Liver (tissue), 9 donors: Measurements from ENCODE around the gene DLX6. TPM values are rescaled to one million over a fixed set of nuclear protein-coding genes. Genes with fewer than 3 reads are reported as not detected.

ENCODE experiments used
- DNase-seq: peaks from one replicate; pipeline ENCODE4 v3.0.0-alpha.2; 2017; ENCODE audit warnings: low spot score
- H3K27ac ChIP-seq, 2 donors: one replicate each; pipeline ENCODE4 v1.7.0; 2013; ENCODE audit warnings: inconsistent platforms in 2 of 2, low read length in 2 of 2, control low read depth in 1 of 2, low read depth in 1 of 2, mild to moderate bottlenecking in 1 of 2
- H3K27me3 ChIP-seq, 4 donors: one replicate each; pipeline versions ENCODE4 v1.6.1 to v1.7.0; 2013; ENCODE audit warnings: low read length in 3 of 4, inconsistent platforms in 1 of 4, mild to moderate bottlenecking in 1 of 4, moderate library complexity in 1 of 4; ENCODE audit not compliant: control insufficient read depth in 4 of 4, insufficient read depth in 4 of 4
- H3K36me3 ChIP-seq, 4 donors: one replicate each; pipeline versions ENCODE4 v1.6.1 to v1.7.0; 2013; ENCODE audit warnings: low read length in 3 of 4, mild to moderate bottlenecking in 3 of 4, low read depth in 1 of 4, moderate library complexity in 1 of 4; ENCODE audit not compliant: control insufficient read depth in 4 of 4, insufficient read depth in 3 of 4
- H3K4me1 ChIP-seq, 4 donors: one replicate each; pipeline versions ENCODE4 v1.6.1 to v1.7.0; 2013; ENCODE audit warnings: low read length in 3 of 4, mild to moderate bottlenecking in 3 of 4, moderate library complexity in 1 of 4; ENCODE audit not compliant: control insufficient read depth in 4 of 4, insufficient read depth in 4 of 4
- H3K4me3 ChIP-seq, 3 donors: one replicate each; pipeline versions ENCODE4 v1.6.1 to v1.7.0; 2013; ENCODE audit warnings: low read length in 3 of 3, control low read depth in 1 of 3, low read depth in 1 of 3, mild to moderate bottlenecking in 1 of 3
- H3K9ac ChIP-seq, 2 donors: one replicate each; pipeline ENCODE4 v1.7.0; 2013; ENCODE audit warnings: low read length in 2 of 2, mild to moderate bottlenecking in 2 of 2, moderate library complexity in 2 of 2, control low read depth in 1 of 2, low read depth in 1 of 2
- H3K9me3 ChIP-seq, 4 donors: one replicate each; pipeline versions ENCODE4 v1.6.1 to v1.7.0; 2013; ENCODE audit warnings: low read length in 3 of 4; ENCODE audit not compliant: control insufficient read depth in 4 of 4
- ATF3 ChIP-seq: IDR thresholded peaks from 2 replicates; pipeline ENCODE4 v1.6.1; 2016; ENCODE audit warnings: antibody characterized with exemption
- CTCF ChIP-seq: fragments of 150-350 bp; IDR thresholded peaks from 2 replicates; pipeline ENCODE4 v1.5.1; 2017; ENCODE audit warnings: improper control_type of control experiment, low read depth, low read length; ENCODE audit not compliant: missing input control
- EGR1 ChIP-seq, 2 donors: IDR thresholded peaks; 2 replicates each; pipeline ENCODE4 v1.6.1; 2016 to 2018; ENCODE audit warnings: antibody characterized with exemption in 2 of 2, low read depth in 2 of 2
- FOXA1 ChIP-seq: IDR thresholded peaks from 2 replicates; pipeline ENCODE4 v1.6.1; 2016; ENCODE audit warnings: antibody characterized with exemption
- FOXA2 ChIP-seq: IDR thresholded peaks from 2 replicates; pipeline ENCODE4 v1.6.1; 2016; ENCODE audit warnings: antibody characterized with exemption
- GABPA ChIP-seq, 2 donors: IDR thresholded peaks in 1 of 2; conservative IDR thresholded peaks in 1 of 2; 2 replicates each; pipeline ENCODE4 v1.6.1; 2016; ENCODE audit warnings: antibody characterized with exemption in 2 of 2, mild to moderate bottlenecking in 1 of 2, moderate library complexity in 1 of 2
- HNF4A ChIP-seq, 2 donors: conservative IDR thresholded peaks; 2 replicates each; pipeline ENCODE4 v1.6.1; 2016; ENCODE audit warnings: antibody characterized with exemption in 2 of 2, mild to moderate bottlenecking in 2 of 2
- HNF4G ChIP-seq: IDR thresholded peaks from 2 replicates; pipeline ENCODE4 v1.6.1; 2016; ENCODE audit warnings: antibody characterized with exemption
- JUND ChIP-seq, 2 donors: IDR thresholded peaks; 2 replicates each; pipeline ENCODE4 v1.6.1; 2016; ENCODE audit warnings: antibody characterized with exemption in 2 of 2
- MAX ChIP-seq: IDR thresholded peaks from 2 replicates; pipeline ENCODE4 v1.6.1; 2016; ENCODE audit warnings: antibody characterized with exemption
- NR2F2 ChIP-seq: IDR thresholded peaks from 2 replicates; pipeline ENCODE4 v1.6.1; 2016; ENCODE audit warnings: antibody characterized with exemption
- RAD21 ChIP-seq, 2 donors: IDR thresholded peaks; 2 replicates each; pipeline ENCODE4 v1.6.1; 2016; ENCODE audit warnings: antibody characterized with exemption in 2 of 2, mild to moderate bottlenecking in 2 of 2
- REST ChIP-seq: IDR thresholded peaks from 2 replicates; pipeline ENCODE4 v1.6.1; 2016; ENCODE audit warnings: antibody characterized with exemption, mild to moderate bottlenecking
- RXRA ChIP-seq, 2 donors: IDR thresholded peaks; 2 replicates each; pipeline ENCODE4 v1.6.1; 2017 to 2018; ENCODE audit warnings: antibody characterized with exemption in 2 of 2, mild to moderate bottlenecking in 1 of 2
- SP1 ChIP-seq: IDR thresholded peaks from 2 replicates; pipeline ENCODE4 v1.6.1; 2018; ENCODE audit warnings: antibody characterized with exemption, mild to moderate bottlenecking
- TAF1 ChIP-seq: conservative IDR thresholded peaks from 2 replicates; pipeline ENCODE4 v1.6.1; 2016; ENCODE audit warnings: antibody characterized with exemption, mild to moderate bottlenecking
- YY1 ChIP-seq: IDR thresholded peaks from 2 replicates; pipeline ENCODE4 v1.6.1; 2016; ENCODE audit warnings: antibody characterized with exemption, mild to moderate bottlenecking
- ZBTB33 ChIP-seq: IDR thresholded peaks from 2 replicates; pipeline ENCODE4 v1.6.1; 2016; ENCODE audit warnings: antibody characterized with exemption
- WGBS: extraction: QIAGEN DNeasy Blood & Tissue Kit; methylation state at CpG from one replicate; pipeline ENCODE4 v1.1.7; 2013; 5-methylcytosine and 5-hydroxymethylcytosine counted together
- polyA plus RNA-seq, 2 donors: library from polyadenylated mRNA; stranded (reverse) in 1 of 2; unstranded in 1 of 2; fragments of 200-250 nt in 1 of 2; fragments of >200 nt in 1 of 2; fragmentation: Nextera tagmentation in 1 of 2; extraction: Ambion mirVana in 1 of 2; gene quantifications; one replicate each; pipeline versions ENCODE4 v1.2.1 to v1.2.3, GENCODE V29; 2013 to 2015
- total RNA-seq, 2 donors: library from RNA; depleted of rRNA; stranded (reverse); fragments of >200 nt; gene quantifications; one replicate each; pipeline ENCODE4 v1.2.3, GENCODE V29; 2014
- donor health status: healthy.
- donor health status: healthy.
- donor health status: healthy.
- donor health status: healthy.
- donor health status: healthy.

Gene DLX6
- total and polyA plus RNA-seq, 4 donors = not detected

GRCh38 chr7:97001656-97002554, 3.4 kb upstream of the DLX6 start (continued):
- no peak for TF ChIP-seq REST

- Histone ChIP-seq H3K9ac (no peak overlapping the region), H3K27me3 (peaks cover 7 to 57% (median 32%) of the 10 kb centered on the region in 4 donors), H3K4me1 (peaks cover 6 to 21% (median 11%) of the 10 kb centered on the region in 4 donors), H3K4me3 (no peak overlapping the region), H3K36me3 (no peaks in the 10 kb centered on the region), H3K9me3 (peaks cover 0 to 7% (median under 1%) of the 10 kb centered on the region in 4 donors), H3K27ac (no peak overlapping the region)
- no peak for TF ChIP-seq FOXA1
- TF ChIP-seq EGR1 (IDR thresholded peaks at IDR 0.05; ENCODE audit: low read depth in 2 of 2) = no peak
- no peak for TF ChIP-seq RXRA (IDR thresholded peaks at IDR 0.05)
- no peak for TF ChIP-seq REST
- no peak for TF ChIP-seq NR2F2
- no peak for TF ChIP-seq ZBTB33
- no peak for TF ChIP-seq RAD21 (IDR thresholded peaks at IDR 0.05)
- no peak for TF ChIP-seq SP1
- TF ChIP-seq GABPA (IDR thresholded peaks at IDR 0.05 in 1 of 2, conservative IDR thresholded peaks at IDR 0.05 in 1 of 2) = no peak
- TF ChIP-seq ATF3 = no peak
- TF ChIP-seq HNF4A (conservative IDR thresholded peaks at IDR 0.05) = no peak
- no peak for TF ChIP-seq CTCF
- no peak for TF ChIP-seq HNF4G
- no peak for TF ChIP-seq TAF1
- TF ChIP-seq JUND (IDR thresholded peaks at IDR 0.05) = no peak
- TF ChIP-seq MAX = no peak
- no peak for TF ChIP-seq FOXA2
- no peak for TF ChIP-seq YY1
- 16% methylated on average over 22 of the region's 22 CpGs for WGBS
- peak; percentile 29 for DNase-seq
These were observed 2.6 kb upstream of the DLX6 start for GRCh38 chr7:97002555-97003261.
